ENCODE results near the gene RASL11A. TPM values are rescaled to one million over a fixed set of nuclear protein-coding genes. Genes with fewer than 3 reads are reported as not detected.
"Not testable (repeated sequence)": the region's sequence is repeated elsewhere in the genome, so short reads cannot be mapped to it uniquely, and the experiment has no call there.

Gene RASL11A
- total RNA-seq, 2 donors from 2014 or later: 3.5 to 5.5 TPM

GRCh38 chr13:27280009-27280656, 9.5 kb downstream of the RASL11A start:
- ATAC-seq (replicated peaks): no peak
- Mint-ChIP-seq H3K27me3 (peaks cover 8% of the 10 kb centered on the region), H3K4me1 (no peaks in the 10 kb centered on the region), H3K9me3 (no peaks in the 10 kb centered on the region), H3K36me3 (ENCODE audit: low read depth) (no peaks in the 10 kb centered on the region), H3K4me3 (no peak overlapping the region), H3K27ac (no peak overlapping the region)

GRCh38 chr13:27280841-27281240, 10.2 kb downstream of the RASL11A start:
- H3K36me3 Mint-ChIP-seq (ENCODE audit: low read depth): no peaks in the 10 kb centered on the region
- peaks cover 5% of the 10 kb centered on the region for H3K4me1 Mint-ChIP-seq
- H3K27ac Mint-ChIP-seq: no peak overlapping the region
- ATAC-seq (replicated peaks): no peak
- H3K9me3 Mint-ChIP-seq: no peaks in the 10 kb centered on the region
- no peak overlapping the region for H3K4me3 Mint-ChIP-seq
- peaks cover 8% of the 10 kb centered on the region for H3K27me3 Mint-ChIP-seq

- no peak for ATAC-seq (replicated peaks)
- no peaks in the 10 kb centered on the region for H3K9me3 Mint-ChIP-seq
- H3K36me3 Mint-ChIP-seq (ENCODE audit: low read depth): no peaks in the 10 kb centered on the region
- H3K4me1 Mint-ChIP-seq: peaks cover 5% of the 10 kb centered on the region
- no peak overlapping the region for H3K4me3 Mint-ChIP-seq
- no peak overlapping the region for H3K27ac Mint-ChIP-seq
- H3K27me3 Mint-ChIP-seq: peaks cover 8% of the 10 kb centered on the region
Observed at GRCh38 chr13:27281420-27281819, 10.8 kb downstream of the RASL11A start.

- Mint-ChIP-seq H3K9me3 (no peaks in the 10 kb centered on the region), H3K4me1 (peaks cover 5% of the 10 kb centered on the region), H3K36me3 (ENCODE audit: low read depth) (no peaks in the 10 kb centered on the region), H3K27me3 (peaks cover 5% of the 10 kb centered on the region), H3K27ac (no peak overlapping the region), H3K4me3 (no peak overlapping the region)
- ATAC-seq (replicated peaks): peak; percentile 54
Observed at GRCh38 chr13:27283906-27284493, 13.4 kb downstream of the RASL11A start.

GRCh38 chr13:27288392-27288791, 17.8 kb downstream of the RASL11A start:
- Mint-ChIP-seq H3K27ac (no peak overlapping the region), H3K27me3 (peaks cover 5% of the 10 kb centered on the region), H3K4me1 (peaks cover 10% of the 10 kb centered on the region), H3K9me3 (no peaks in the 10 kb centered on the region), H3K4me3 (no peak overlapping the region), H3K36me3 (ENCODE audit: low read depth) (no peaks in the 10 kb centered on the region)
- ATAC-seq (replicated peaks): no peak

- Mint-ChIP-seq H3K4me1 (peaks cover 17% of the 10 kb centered on the region), H3K4me3 (no peak overlapping the region), H3K36me3 (ENCODE audit: low read depth) (no peaks in the 10 kb centered on the region), H3K9me3 (no peaks in the 10 kb centered on the region), H3K27me3 (peaks cover 5% of the 10 kb centered on the region), H3K27ac (no peak overlapping the region)
- ATAC-seq (replicated peaks): no peak
Observed at GRCh38 chr13:27289011-27289665, 18.5 kb downstream of the RASL11A start.

GRCh38 chr13:27290715-27291114, 20.1 kb downstream of the RASL11A start:
- H3K27me3 Mint-ChIP-seq: peaks cover 2% of the 10 kb centered on the region
- no peak overlapping the region for H3K27ac Mint-ChIP-seq
- peaks cover 18% of the 10 kb centered on the region for H3K4me1 Mint-ChIP-seq
- no peaks in the 10 kb centered on the region for H3K36me3 Mint-ChIP-seq (ENCODE audit: low read depth)
- H3K4me3 Mint-ChIP-seq: no peak overlapping the region
- no peak for ATAC-seq (replicated peaks)
- H3K9me3 Mint-ChIP-seq: no peaks in the 10 kb centered on the region

GRCh38 chr13:27291967-27292366, 21.3 kb downstream of the RASL11A start:
- H3K4me1 Mint-ChIP-seq: peaks cover 17% of the 10 kb centered on the region
- ATAC-seq (replicated peaks); H3K27me3 Mint-ChIP-seq; H3K9me3 Mint-ChIP-seq; H3K4me3 Mint-ChIP-seq; H3K27ac Mint-ChIP-seq; H3K36me3 Mint-ChIP-seq (ENCODE audit: low read depth): not testable (repeated sequence)

- no peaks in the 10 kb centered on the region for H3K9me3 Mint-ChIP-seq
- peaks cover 17% of the 10 kb centered on the region for H3K4me1 Mint-ChIP-seq
- H3K36me3 Mint-ChIP-seq (ENCODE audit: low read depth): no peaks in the 10 kb centered on the region
- peak overlapping the region; percentile 29 for H3K27ac Mint-ChIP-seq
- peak; percentile 62 for ATAC-seq (replicated peaks)
- peaks cover 3% of the 10 kb centered on the region for H3K27me3 Mint-ChIP-seq
- H3K4me3 Mint-ChIP-seq: peak overlapping the region; percentile 14
Observed at GRCh38 chr13:27293076-27293691, 22.6 kb downstream of the RASL11A start.

GRCh38 chr13:27293873-27294515, 23.4 kb downstream of the RASL11A start:
- Mint-ChIP-seq H3K4me1 (peaks cover 17% of the 10 kb centered on the region), H3K27ac (peak overlapping the region; percentile 29), H3K27me3 (peaks cover 3% of the 10 kb centered on the region), H3K36me3 (ENCODE audit: low read depth) (no peaks in the 10 kb centered on the region), H3K9me3 (no peaks in the 10 kb centered on the region), H3K4me3 (peak overlapping the region; percentile 14)
- peak; percentile 40 for ATAC-seq (replicated peaks)

- Mint-ChIP-seq H3K27ac (no peak overlapping the region), H3K4me3 (no peak overlapping the region), H3K4me1 (peaks cover 17% of the 10 kb centered on the region), H3K36me3 (ENCODE audit: low read depth) (no peaks in the 10 kb centered on the region), H3K27me3 (peaks cover 9% of the 10 kb centered on the region), H3K9me3 (no peaks in the 10 kb centered on the region)
- ATAC-seq (replicated peaks): no peak
Observed at GRCh38 chr13:27295096-27295495, 24.5 kb downstream of the RASL11A start.

- H3K36me3 Mint-ChIP-seq (ENCODE audit: low read depth): no peaks in the 10 kb centered on the region
- peaks cover 9% of the 10 kb centered on the region for H3K27me3 Mint-ChIP-seq
- no peak overlapping the region for H3K27ac Mint-ChIP-seq
- H3K4me3 Mint-ChIP-seq: no peak overlapping the region
- no peak for ATAC-seq (replicated peaks)
- H3K9me3 Mint-ChIP-seq: no peaks in the 10 kb centered on the region
- peaks cover 17% of the 10 kb centered on the region for H3K4me1 Mint-ChIP-seq
Observed at GRCh38 chr13:27295660-27296059, 25.0 kb downstream of the RASL11A start.

GRCh38 chr13:27296496-27296895, 25.9 kb downstream of the RASL11A start:
- no peak overlapping the region for H3K4me3 Mint-ChIP-seq
- H3K36me3 Mint-ChIP-seq (ENCODE audit: low read depth): no peaks in the 10 kb centered on the region
- peaks cover 17% of the 10 kb centered on the region for H3K4me1 Mint-ChIP-seq
- no peaks in the 10 kb centered on the region for H3K9me3 Mint-ChIP-seq
- H3K27me3 Mint-ChIP-seq: peaks cover 9% of the 10 kb centered on the region
- no peak overlapping the region for H3K27ac Mint-ChIP-seq
- ATAC-seq (replicated peaks): no peak

GRCh38 chr13:27298849-27299248, 28.2 kb downstream of the RASL11A start:
- Mint-ChIP-seq H3K4me1 (peaks cover 7% of the 10 kb centered on the region), H3K9me3 (no peaks in the 10 kb centered on the region), H3K36me3 (ENCODE audit: low read depth) (no peaks in the 10 kb centered on the region), H3K27ac (no peak overlapping the region), H3K27me3 (peaks cover 13% of the 10 kb centered on the region), H3K4me3 (no peak overlapping the region)
- ATAC-seq (replicated peaks): no peak
